Chondrocyte (in vitro differentiated cells): ENCODE results near the gene RUNX1. TPM values are rescaled to one million over a fixed set of nuclear protein-coding genes. Genes with fewer than 3 reads are reported as not detected.

Source experiments
- DNase-seq: peaks from one replicate; pipeline ENCODE4 v3.0.0; 2021; ENCODE audit warnings: mixed read lengths, low spot score
- H3K27ac Mint-ChIP-seq: one replicate; pipeline ENCODE4 v1.8.0; 2021; ENCODE audit warnings: mild to moderate bottlenecking, moderate library complexity, mixed read lengths; ENCODE audit not compliant: unreplicated experiment
- H3K27me3 Mint-ChIP-seq: 2 replicates; pipeline ENCODE4 v1.8.0; 2021; ENCODE audit warnings: low read depth, mixed read lengths
- H3K36me3 Mint-ChIP-seq: 2 replicates; pipeline ENCODE4 v1.8.0; 2021; ENCODE audit warnings: low read depth, mixed read lengths
- H3K4me1 Mint-ChIP-seq: 2 replicates; pipeline ENCODE4 v1.8.0; 2021; ENCODE audit warnings: low read depth, mild to moderate bottlenecking, mixed read lengths
- H3K4me3 Mint-ChIP-seq: one replicate; pipeline ENCODE4 v1.8.0; 2021; ENCODE audit warnings: mild to moderate bottlenecking, moderate library complexity, mixed read lengths; ENCODE audit not compliant: unreplicated experiment
- H3K9me3 Mint-ChIP-seq: 2 replicates; pipeline ENCODE4 v1.8.0; 2021; ENCODE audit warnings: low read depth, mixed read lengths
- CTCF ChIP-seq: fragments of 200-600 bp; sonication (generic); IDR thresholded peaks from 2 replicates; pipeline ENCODE4 v1.5.0; 2021; ENCODE audit warnings: antibody characterized with exemption, mild to moderate bottlenecking, moderate library complexity
- total RNA-seq: library from RNA; stranded (reverse); gene quantifications from 3 replicates; pipeline ENCODE4 v1.2.1, GENCODE V29; 2021

Gene RUNX1
- total RNA-seq, 1 donor from 2014 or later = 37.9 TPM

- H3K9me3 Mint-ChIP-seq = no peaks in the 10 kb centered on the region
- peaks cover 19% of the 10 kb centered on the region for H3K36me3 Mint-ChIP-seq
- no peak overlapping the region for H3K4me3 Mint-ChIP-seq
- TF ChIP-seq CTCF = no peak
- no peaks in the 10 kb centered on the region for H3K27me3 Mint-ChIP-seq
- H3K4me1 Mint-ChIP-seq = peaks cover 28% of the 10 kb centered on the region
- no peak for DNase-seq
- H3K27ac Mint-ChIP-seq = no peak overlapping the region
Observed at GRCh38 chr21:34833465-34833864, 215.6 kb downstream of the RUNX1 start.

GRCh38 chr21:34830386-34831170 lies 218.5 kb downstream of the RUNX1 start:
- no peak overlapping the region for H3K27ac Mint-ChIP-seq
- no peak for TF ChIP-seq CTCF
- H3K4me3 Mint-ChIP-seq = no peak overlapping the region
- no peak for DNase-seq
- H3K4me1 Mint-ChIP-seq = peaks cover 10% of the 10 kb centered on the region
- no peaks in the 10 kb centered on the region for H3K9me3 Mint-ChIP-seq
- H3K27me3 Mint-ChIP-seq = no peaks in the 10 kb centered on the region
- peaks cover 37% of the 10 kb centered on the region for H3K36me3 Mint-ChIP-seq

GRCh38 chr21:34827445-34828235 lies 221.5 kb downstream of the RUNX1 start:
- Mint-ChIP-seq H3K36me3 (peaks cover 48% of the 10 kb centered on the region), H3K4me3 (no peak overlapping the region), H3K9me3 (no peaks in the 10 kb centered on the region), H3K27me3 (no peaks in the 10 kb centered on the region), H3K27ac (no peak overlapping the region), H3K4me1 (peaks cover 4% of the 10 kb centered on the region)
- TF ChIP-seq CTCF = no peak
- DNase-seq = no peak

- H3K4me1 Mint-ChIP-seq = peaks cover 4% of the 10 kb centered on the region
- H3K4me3 Mint-ChIP-seq = no peak overlapping the region
- H3K36me3 Mint-ChIP-seq = peaks cover 48% of the 10 kb centered on the region
- no peak for DNase-seq
- TF ChIP-seq CTCF = no peak
- peak overlapping the region; percentile 29 for H3K27ac Mint-ChIP-seq
- no peaks in the 10 kb centered on the region for H3K9me3 Mint-ChIP-seq
- H3K27me3 Mint-ChIP-seq = no peaks in the 10 kb centered on the region
Observed at GRCh38 chr21:34826836-34827235, 222.3 kb downstream of the RUNX1 start.

- H3K27ac Mint-ChIP-seq = no peak overlapping the region
- no peaks in the 10 kb centered on the region for H3K27me3 Mint-ChIP-seq
- H3K9me3 Mint-ChIP-seq = no peaks in the 10 kb centered on the region
- peaks cover 55% of the 10 kb centered on the region for H3K36me3 Mint-ChIP-seq
- no peak for TF ChIP-seq CTCF
- H3K4me1 Mint-ChIP-seq = peaks cover 4% of the 10 kb centered on the region
- H3K4me3 Mint-ChIP-seq = no peak overlapping the region
- DNase-seq = no peak
Observed at GRCh38 chr21:34825948-34826548, 223.1 kb downstream of the RUNX1 start.
